HL-60 (cell line): Measurements from ENCODE around the gene CHFR.
"Not testable (repeated sequence)": the region's sequence is repeated elsewhere in the genome, so short reads cannot be mapped to it uniquely, and the experiment has no call there.

ENCODE experiments used
- DNase-seq, 2 experiments: peaks; one replicate each; pipeline ENCODE4 v3.0.0-alpha.2; 2010 to 2020; ENCODE audit warnings: low read depth in 1 of 2, low spot score in 1 of 2
- H3K27ac ChIP-seq: fragments of 250-450 bp; sonication (Bioruptor Pico); replicated peaks from 2 replicates; pipeline ENCODE4 v1.5.1; 2020; ENCODE audit warnings: mild to moderate bottlenecking, moderate library complexity
- H3K27me3 ChIP-seq: fragments of 250-450 bp; sonication (Bioruptor Pico); 2 replicates; pipeline ENCODE4 v1.5.1; 2021; ENCODE audit warnings: mild to moderate bottlenecking, moderate library complexity; ENCODE audit not compliant: insufficient read depth, poor library complexity, severe bottlenecking
- H3K4me3 ChIP-seq: replicated peaks from 2 replicates; pipeline ENCODE4 v1.5.1; 2011; ENCODE audit warnings: mild to moderate bottlenecking, control low read depth, low read length; ENCODE audit not compliant: insufficient read depth
- GABPA ChIP-seq: IDR thresholded peaks from 2 replicates; pipeline ENCODE4 v1.6.1; 2012; ENCODE audit warnings: low read depth
- POLR2AphosphoS5 ChIP-seq: IDR thresholded peaks from 2 replicates; pipeline ENCODE4 v1.6.1; 2012; ENCODE audit warnings: low read depth
- SPI1 ChIP-seq: IDR thresholded peaks from 2 replicates; pipeline ENCODE4 v1.6.1; 2012; ENCODE audit warnings: low read depth, mild to moderate bottlenecking, borderline replicate concordance
- TF ChIP-seq, protein P1 (sequence below): IDR thresholded peaks from 2 replicates; pipeline ENCODE4 v1.6.1; 2012; ENCODE audit warnings: low read depth; ENCODE audit not compliant: insufficient replicate concordance
- TF ChIP-seq, protein P2 (sequence below): IDR thresholded peaks from one replicate; pipeline ENCODE4 v1.5.1; 2011; ENCODE audit warnings: low read length, control low read depth, inconsistent platforms; ENCODE audit not compliant: insufficient read depth

CHFR gene

GRCh38 chr12:132869551-132869950 is 17.9 kb downstream of the CHFR start:
- DNase-seq: no peak
- no peak overlapping the region for H3K27ac ChIP-seq
- no peaks in the 10 kb centered on the region for H3K27me3 ChIP-seq
- H3K4me3 ChIP-seq: no peak overlapping the region
- TF ChIP-seq, protein P1, sequence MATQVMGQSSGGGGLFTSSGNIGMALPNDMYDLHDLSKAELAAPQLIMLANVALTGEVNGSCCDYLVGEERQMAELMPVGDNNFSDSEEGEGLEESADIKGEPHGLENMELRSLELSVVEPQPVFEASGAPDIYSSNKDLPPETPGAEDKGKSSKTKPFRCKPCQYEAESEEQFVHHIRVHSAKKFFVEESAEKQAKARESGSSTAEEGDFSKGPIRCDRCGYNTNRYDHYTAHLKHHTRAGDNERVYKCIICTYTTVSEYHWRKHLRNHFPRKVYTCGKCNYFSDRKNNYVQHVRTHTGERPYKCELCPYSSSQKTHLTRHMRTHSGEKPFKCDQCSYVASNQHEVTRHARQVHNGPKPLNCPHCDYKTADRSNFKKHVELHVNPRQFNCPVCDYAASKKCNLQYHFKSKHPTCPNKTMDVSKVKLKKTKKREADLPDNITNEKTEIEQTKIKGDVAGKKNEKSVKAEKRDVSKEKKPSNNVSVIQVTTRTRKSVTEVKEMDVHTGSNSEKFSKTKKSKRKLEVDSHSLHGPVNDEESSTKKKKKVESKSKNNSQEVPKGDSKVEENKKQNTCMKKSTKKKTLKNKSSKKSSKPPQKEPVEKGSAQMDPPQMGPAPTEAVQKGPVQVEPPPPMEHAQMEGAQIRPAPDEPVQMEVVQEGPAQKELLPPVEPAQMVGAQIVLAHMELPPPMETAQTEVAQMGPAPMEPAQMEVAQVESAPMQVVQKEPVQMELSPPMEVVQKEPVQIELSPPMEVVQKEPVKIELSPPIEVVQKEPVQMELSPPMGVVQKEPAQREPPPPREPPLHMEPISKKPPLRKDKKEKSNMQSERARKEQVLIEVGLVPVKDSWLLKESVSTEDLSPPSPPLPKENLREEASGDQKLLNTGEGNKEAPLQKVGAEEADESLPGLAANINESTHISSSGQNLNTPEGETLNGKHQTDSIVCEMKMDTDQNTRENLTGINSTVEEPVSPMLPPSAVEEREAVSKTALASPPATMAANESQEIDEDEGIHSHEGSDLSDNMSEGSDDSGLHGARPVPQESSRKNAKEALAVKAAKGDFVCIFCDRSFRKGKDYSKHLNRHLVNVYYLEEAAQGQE: no peak
- TF ChIP-seq POLR2AphosphoS5 (no peak), SPI1 (no peak), GABPA (no peak)
- TF ChIP-seq, protein P2, sequence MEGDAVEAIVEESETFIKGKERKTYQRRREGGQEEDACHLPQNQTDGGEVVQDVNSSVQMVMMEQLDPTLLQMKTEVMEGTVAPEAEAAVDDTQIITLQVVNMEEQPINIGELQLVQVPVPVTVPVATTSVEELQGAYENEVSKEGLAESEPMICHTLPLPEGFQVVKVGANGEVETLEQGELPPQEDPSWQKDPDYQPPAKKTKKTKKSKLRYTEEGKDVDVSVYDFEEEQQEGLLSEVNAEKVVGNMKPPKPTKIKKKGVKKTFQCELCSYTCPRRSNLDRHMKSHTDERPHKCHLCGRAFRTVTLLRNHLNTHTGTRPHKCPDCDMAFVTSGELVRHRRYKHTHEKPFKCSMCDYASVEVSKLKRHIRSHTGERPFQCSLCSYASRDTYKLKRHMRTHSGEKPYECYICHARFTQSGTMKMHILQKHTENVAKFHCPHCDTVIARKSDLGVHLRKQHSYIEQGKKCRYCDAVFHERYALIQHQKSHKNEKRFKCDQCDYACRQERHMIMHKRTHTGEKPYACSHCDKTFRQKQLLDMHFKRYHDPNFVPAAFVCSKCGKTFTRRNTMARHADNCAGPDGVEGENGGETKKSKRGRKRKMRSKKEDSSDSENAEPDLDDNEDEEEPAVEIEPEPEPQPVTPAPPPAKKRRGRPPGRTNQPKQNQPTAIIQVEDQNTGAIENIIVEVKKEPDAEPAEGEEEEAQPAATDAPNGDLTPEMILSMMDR: no peak

DNA sequence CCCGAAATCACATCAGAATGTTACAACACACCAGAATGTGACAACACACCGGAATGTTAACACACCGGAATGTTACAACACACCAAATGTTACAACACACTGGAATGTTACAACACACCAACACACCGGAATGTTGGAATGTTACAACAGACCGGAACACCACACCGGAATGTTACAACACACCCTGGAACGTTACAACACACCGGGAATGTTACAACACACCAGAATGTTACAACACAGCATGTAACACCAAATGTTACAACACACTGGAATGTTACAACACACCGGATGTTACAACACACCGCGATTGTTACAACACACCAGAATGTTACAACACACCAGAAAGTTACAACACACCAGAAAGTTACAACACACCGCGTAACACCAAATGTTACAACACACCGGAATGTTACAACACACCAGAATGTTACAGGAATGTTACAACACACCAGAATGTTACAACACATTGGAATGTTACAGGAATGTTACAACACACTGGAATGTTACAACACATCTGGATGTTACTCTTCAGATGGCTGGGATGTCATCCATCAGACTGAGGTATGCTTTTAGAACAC is 21.1 kb downstream of the CHFR start:
- peak overlapping the region; percentile 52 for H3K27ac ChIP-seq
- DNase-seq: peak; percentile 16 to 57

GRCh38 chr12:132861558-132861957 is 25.8 kb downstream of the CHFR start:
- H3K4me3 ChIP-seq: no peak overlapping the region
- H3K27me3 ChIP-seq: no peaks in the 10 kb centered on the region
- no peak overlapping the region for H3K27ac ChIP-seq
- no peak for DNase-seq
- TF ChIP-seq SPI1: no peak
- TF ChIP-seq, protein P1: no peak
- TF ChIP-seq GABPA: no peak
- TF ChIP-seq POLR2AphosphoS5: no peak
- TF ChIP-seq, protein P2: no peak

More for the DNA sequence above, 21.1 kb downstream of the CHFR start:
- TF ChIP-seq, protein P2: no peak
- peak; percentile 94 for TF ChIP-seq POLR2AphosphoS5
- peak; percentile 60; the same call in 1 of the 2 replicates for TF ChIP-seq GABPA
- H3K4me3 ChIP-seq: no peak overlapping the region
- H3K27me3 ChIP-seq: no peaks in the 10 kb centered on the region

DNA sequence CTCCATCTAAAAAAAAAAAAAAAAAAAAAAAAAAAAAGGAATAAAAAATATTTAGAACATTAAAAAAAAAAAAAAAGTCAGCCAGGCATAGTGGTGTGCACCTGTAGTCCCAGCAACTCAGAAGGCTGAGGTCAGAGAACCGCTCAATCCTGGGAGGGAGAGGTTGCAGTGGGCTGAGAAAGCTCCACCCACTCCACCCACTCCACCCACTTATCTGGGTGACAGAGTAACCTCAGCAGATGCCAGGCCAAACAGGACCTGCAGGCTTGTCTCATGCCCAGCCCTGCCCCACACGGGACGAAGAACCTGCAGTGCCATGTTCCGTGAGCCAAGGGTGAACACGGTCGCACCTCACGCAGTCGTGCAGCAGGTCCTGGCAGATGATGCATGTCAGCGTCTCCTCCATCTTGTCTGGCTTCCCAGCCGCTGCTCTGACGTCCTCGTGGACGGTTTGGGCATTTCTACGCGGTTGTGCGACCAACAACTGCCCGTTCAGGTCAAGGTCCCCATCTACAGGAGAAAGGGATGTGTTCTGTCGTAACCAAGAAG is 28.6 kb downstream of the CHFR start:
- no peak for DNase-seq
- H3K4me3 ChIP-seq: no peak overlapping the region
- no peaks in the 10 kb centered on the region for H3K27me3 ChIP-seq
- H3K27ac ChIP-seq: no peak overlapping the region
- TF ChIP-seq GABPA (no peak), SPI1 (no peak), POLR2AphosphoS5 (no peak)
- TF ChIP-seq, protein P2: no peak
- TF ChIP-seq, protein P1: no peak

GRCh38 chr12:132857019-132857418 is 30.4 kb downstream of the CHFR start:
- not testable (repeated sequence) for H3K4me3 ChIP-seq, H3K27me3 ChIP-seq, DNase-seq, H3K27ac ChIP-seq
